Duodenal mucosa (tissue), 2 donors: ENCODE data around the gene LSM14A.
"Not testable (repeated sequence)": the region's sequence is repeated elsewhere in the genome, so short reads cannot be mapped to it uniquely, and the experiment has no call there.

ENCODE experiments used
- H3K27ac ChIP-seq: one replicate; pipeline ENCODE4 v1.7.0; 2013; ENCODE audit warnings: low read depth, low read length
- H3K27me3 ChIP-seq, 2 donors: one replicate each; pipeline ENCODE4 v1.7.0; 2013; ENCODE audit warnings: low read length in 2 of 2, control low read depth in 1 of 2; ENCODE audit not compliant: insufficient read depth in 2 of 2, control insufficient read depth in 1 of 2
- H3K36me3 ChIP-seq, 2 donors: one replicate each; pipeline ENCODE4 v1.7.0; 2013; ENCODE audit warnings: low read length in 2 of 2, control low read depth in 1 of 2; ENCODE audit not compliant: insufficient read depth in 2 of 2, control insufficient read depth in 1 of 2
- H3K4me1 ChIP-seq, 2 donors: one replicate each; pipeline ENCODE4 v1.7.0; 2013; ENCODE audit warnings: low read length in 2 of 2, control low read depth in 1 of 2; ENCODE audit not compliant: insufficient read depth in 2 of 2, control insufficient read depth in 1 of 2
- H3K4me3 ChIP-seq, 2 donors: one replicate each; pipeline ENCODE4 v1.7.0; 2013; ENCODE audit warnings: low read length in 2 of 2, low read depth in 1 of 2
- H3K9ac ChIP-seq, 2 donors: one replicate each; pipeline ENCODE4 v1.7.0; 2013; ENCODE audit warnings: low read length in 2 of 2, low read depth in 1 of 2
- H3K9me3 ChIP-seq, 2 donors: one replicate each; pipeline ENCODE4 v1.7.0; 2013; ENCODE audit warnings: low read length in 2 of 2, control low read depth in 1 of 2; ENCODE audit not compliant: control insufficient read depth in 1 of 2

Gene LSM14A

DNA sequence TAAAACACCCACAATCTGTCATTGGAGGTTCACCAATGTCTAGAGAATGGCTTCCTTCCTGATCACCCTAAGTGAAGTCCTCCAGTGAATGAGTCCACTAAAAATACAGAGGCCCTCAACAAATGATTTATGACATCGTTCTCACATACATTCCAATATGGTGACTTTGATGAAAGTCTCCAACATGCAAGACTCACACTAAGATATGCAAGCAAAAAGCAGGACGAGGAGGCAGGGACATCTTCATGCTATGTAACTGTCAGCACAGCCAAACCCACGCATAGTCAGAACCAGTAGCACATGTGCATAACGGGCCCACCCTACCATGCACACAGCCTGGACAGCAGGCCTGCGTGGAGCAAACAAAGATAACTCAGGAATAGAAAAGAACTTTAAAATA is 16.6 kb upstream of the LSM14A start:
- Histone ChIP-seq H3K27me3 (no peaks in the 10 kb centered on the region), H3K27ac (no peak overlapping the region), H3K4me1 (no peaks in the 10 kb centered on the region)

DNA sequence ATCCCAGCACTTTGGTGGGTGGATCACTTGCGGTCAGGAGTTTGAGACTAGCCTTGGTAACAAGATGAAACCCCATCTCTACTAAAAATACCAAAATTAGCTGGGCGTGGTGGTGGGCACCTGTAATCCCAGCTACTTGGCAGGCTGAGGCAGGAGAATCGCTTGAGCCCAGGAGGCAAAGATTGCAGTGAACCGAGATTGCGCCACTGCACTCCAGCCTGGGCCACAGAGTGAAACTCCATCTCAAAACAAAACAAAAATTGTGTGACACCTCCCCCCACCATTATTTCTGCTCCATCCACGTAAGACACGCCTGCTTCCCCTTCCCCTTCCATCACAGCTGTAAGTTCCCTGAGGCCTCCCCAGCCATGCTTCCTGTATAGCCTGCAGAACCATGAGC is 13.3 kb upstream of the LSM14A start:
- H3K4me3 ChIP-seq, H3K4me1 ChIP-seq, H3K27ac ChIP-seq, H3K36me3 ChIP-seq, H3K27me3 ChIP-seq, H3K9ac ChIP-seq, H3K9me3 ChIP-seq: not testable (repeated sequence)

More for the DNA sequence above, 16.6 kb upstream of the LSM14A start:
- H3K4me3 ChIP-seq, result no peak overlapping the region
- no peaks in the 10 kb centered on the region for H3K9me3 ChIP-seq
- H3K36me3 ChIP-seq, result no peaks in the 10 kb centered on the region
- H3K9ac ChIP-seq, result no peak overlapping the region

DNA sequence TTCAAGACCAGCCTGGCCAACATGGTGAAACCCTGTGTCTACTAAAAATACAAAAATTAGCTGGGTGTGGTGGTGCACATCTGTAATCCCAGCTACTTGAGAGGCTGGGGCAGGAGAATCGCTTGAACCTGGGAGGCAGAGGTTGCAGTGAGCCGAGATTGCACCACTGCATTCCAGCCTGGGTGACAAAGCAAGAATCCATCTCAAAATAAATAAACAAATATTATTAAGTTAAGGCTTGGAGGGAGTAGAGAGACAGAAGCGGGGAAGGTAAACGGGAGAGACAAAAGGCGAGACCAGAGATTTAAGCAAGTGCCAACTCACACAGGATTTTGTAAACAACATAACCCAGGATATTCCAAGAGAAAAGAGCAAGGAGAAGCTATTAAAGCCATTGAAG is 12.8 kb upstream of the LSM14A start:
- H3K27me3 ChIP-seq, H3K27ac ChIP-seq, H3K9me3 ChIP-seq, H3K36me3 ChIP-seq, H3K4me3 ChIP-seq, H3K4me1 ChIP-seq, H3K9ac ChIP-seq: not testable (repeated sequence)

DNA sequence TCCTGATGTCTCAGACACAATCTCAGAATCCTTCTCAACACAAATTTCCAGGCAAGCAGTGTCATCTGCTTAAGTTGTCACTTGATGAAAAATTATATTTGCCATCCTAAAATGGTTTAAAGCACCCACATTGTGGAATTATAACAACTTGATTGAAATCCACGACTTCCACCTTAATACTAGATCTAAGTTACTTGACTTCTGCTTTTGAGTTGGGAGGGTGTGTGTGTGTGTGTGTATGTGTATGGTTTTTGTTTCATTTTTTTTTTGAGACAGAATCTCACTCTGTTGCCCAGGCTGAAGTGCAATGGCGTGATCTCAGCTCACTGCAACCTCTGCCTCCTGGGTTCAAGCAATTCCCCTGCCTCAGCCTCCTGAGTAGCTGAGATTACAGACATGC is 10.4 kb upstream of the LSM14A start:
- H3K27me3 ChIP-seq, H3K27ac ChIP-seq, H3K36me3 ChIP-seq, H3K9ac ChIP-seq, H3K4me1 ChIP-seq, H3K4me3 ChIP-seq, H3K9me3 ChIP-seq: not testable (repeated sequence)

DNA sequence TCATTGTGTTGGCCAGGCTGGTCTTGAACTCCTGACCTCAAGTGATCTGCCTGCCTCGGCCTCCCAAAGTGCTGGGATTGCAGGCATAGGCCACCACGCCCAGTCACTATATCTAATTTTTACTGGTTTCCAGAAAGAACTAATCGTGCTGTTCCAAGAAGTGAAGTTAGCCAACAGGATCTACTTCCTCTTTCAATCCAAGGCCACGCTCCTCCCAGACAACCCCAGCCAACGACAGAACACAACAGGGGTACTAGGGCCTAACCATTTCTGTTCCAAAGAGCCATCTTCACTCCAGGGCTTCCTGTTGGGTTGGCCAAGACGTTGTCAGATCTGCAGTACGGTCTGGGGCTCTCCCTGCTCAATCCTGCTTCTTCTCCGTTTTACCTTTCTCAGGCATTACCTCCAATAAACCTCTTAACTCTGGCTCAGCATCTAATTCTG is 7.0 kb upstream of the LSM14A start:
- no peak overlapping the region for H3K4me3 ChIP-seq
- no peaks in the 10 kb centered on the region for H3K36me3 ChIP-seq
- no peaks in the 10 kb centered on the region for H3K4me1 ChIP-seq
- no peak overlapping the region for H3K27ac ChIP-seq
- no peaks in the 10 kb centered on the region for H3K9me3 ChIP-seq
- no peaks in the 10 kb centered on the region for H3K27me3 ChIP-seq
- H3K9ac ChIP-seq, result no peak overlapping the region

DNA sequence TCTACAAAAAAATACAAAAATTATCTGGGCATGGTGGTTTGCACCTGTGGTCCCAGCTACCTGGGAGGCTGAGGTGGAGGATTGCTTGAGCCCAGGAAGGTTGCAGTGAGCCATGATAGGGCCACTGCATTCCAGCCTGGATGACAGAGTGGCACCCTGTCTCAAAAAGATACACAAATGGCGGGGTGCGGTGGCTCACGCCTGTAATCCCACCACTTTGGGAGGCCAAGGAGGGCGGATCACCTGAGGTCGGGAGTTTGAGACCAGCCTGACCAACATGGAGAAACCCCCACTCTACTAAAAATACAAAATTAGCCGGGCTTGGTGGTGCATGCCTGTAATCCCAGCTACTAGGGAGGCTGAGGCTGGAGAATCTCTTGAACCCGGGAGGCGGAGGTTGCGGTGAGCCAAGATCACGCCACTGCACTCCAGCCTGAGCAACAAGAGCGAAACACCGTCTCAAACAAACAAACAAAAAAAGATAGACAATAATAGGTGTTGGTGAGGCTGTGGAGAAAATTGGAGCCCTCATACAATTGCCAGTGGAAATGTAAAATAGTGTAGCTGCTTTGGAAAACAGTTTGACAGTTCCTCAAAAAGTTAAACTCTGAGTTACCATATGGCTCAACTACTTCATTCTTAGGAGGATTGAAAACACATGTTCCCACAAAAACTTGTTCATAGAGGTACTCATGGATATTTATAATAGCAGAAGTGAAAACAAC is 2.7 kb upstream of the LSM14A start:
- H3K27me3 ChIP-seq, H3K9me3 ChIP-seq, H3K4me3 ChIP-seq, H3K27ac ChIP-seq, H3K9ac ChIP-seq, H3K36me3 ChIP-seq: not testable (repeated sequence)
- H3K4me1 ChIP-seq, result peaks cover 4 to 19% of the 10 kb centered on the region in 2 donors

DNA sequence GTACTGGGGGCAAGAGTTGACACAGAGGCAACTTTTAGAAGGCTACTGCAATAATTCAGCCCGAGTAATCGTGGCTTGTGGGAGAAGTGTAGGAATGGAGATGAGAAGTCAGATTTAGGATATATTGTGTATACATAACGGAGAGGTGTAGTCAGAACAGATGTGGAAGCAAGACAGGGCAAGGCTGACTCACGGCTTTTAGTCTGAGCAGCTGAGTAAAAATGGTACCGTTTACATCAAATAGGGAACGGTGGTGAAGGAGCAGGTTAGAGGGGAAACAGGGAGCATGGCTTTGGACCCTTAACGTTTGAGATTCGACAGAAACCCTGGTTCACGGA is 796 bp upstream of the LSM14A start:
- peak overlapping the region; percentile 86 to 89 for H3K4me3 ChIP-seq
- H3K4me1 ChIP-seq, result peaks cover 7 to 30% of the 10 kb centered on the region in 2 donors
- H3K27me3 ChIP-seq, result no peaks in the 10 kb centered on the region
- no peaks in the 10 kb centered on the region for H3K36me3 ChIP-seq
- H3K9ac ChIP-seq, result peak overlapping the region; percentile 92 to 95
- H3K27ac ChIP-seq, result peak overlapping the region; percentile 94
- no peaks in the 10 kb centered on the region for H3K9me3 ChIP-seq

DNA sequence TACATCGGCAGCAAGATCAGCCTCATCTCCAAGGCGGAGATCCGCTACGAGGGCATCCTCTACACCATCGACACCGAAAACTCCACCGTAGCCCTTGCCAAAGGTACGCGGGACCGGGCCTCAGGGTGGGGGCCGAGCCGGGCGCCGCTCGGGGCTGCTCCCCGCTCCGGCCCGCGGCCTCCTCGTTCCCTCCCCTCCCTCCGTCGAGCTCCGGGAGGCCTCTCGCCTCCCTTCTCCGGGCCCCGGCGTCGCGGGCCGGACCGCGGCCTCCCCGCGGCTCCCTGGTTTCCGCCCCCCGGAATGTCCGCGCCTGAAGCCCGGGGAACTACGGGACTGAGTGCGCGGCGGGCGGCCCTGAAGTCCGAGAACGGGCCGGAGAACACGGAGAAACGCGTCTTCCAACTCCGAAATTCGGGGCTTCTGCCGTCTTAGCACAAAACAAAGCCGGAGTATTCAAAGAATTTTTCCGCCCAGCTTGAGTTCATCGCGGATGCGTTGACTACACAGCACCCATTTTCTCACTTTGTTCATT is 423 bp downstream of the LSM14A start:
- Histone ChIP-seq H3K27me3 (no peaks in the 10 kb centered on the region), H3K4me1 (peaks cover 14 to 37% of the 10 kb centered on the region in 2 donors), H3K4me3 (peak overlapping the region; percentile 89 to 95), H3K9me3 (no peaks in the 10 kb centered on the region), H3K9ac (peak overlapping the region; percentile 78 to 94), H3K27ac (peak overlapping the region; percentile 96), H3K36me3 (no peaks in the 10 kb centered on the region)

DNA sequence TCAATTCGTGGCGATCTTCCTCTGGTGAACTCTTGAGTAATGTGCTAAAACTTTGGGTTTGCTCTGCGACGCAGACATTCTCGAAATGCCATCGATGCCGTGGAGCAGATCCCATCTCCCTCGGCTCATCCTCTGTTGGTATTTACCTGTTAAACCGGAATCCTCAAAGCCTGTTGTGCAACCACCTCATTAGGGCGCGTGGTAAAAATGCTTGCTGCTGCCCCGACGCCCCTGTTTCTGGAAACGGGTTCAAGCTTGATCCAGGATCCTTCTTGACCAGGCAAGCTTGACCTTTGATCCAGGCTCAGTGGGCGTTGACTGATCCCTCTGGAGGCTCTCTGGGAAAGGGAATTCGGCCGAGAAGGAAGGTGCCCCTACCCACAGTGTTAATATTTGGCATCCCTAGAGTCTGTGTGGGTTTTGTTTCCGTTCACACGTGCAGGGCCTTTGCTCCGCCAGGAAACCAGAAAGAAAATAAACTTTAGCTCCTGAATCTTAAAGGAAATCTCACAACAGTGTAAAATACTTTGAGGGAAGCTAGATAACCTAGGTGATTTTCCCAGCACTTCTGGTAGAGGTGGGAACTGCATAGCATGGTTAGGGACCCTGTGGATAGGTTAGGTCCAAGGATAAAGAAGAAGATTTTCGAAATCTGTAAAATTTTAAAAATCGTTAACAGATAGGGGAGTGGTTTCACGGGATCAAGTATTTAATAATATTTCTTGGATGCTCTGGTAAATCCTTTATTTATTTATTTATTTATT is 1.1 kb downstream of the LSM14A start:
- Histone ChIP-seq H3K4me1 (peaks cover 17 to 44% of the 10 kb centered on the region in 2 donors), H3K9me3 (no peaks in the 10 kb centered on the region), H3K27me3 (no peaks in the 10 kb centered on the region), H3K36me3 (no peaks in the 10 kb centered on the region), H3K4me3 (peak overlapping the region; percentile 89 to 95), H3K9ac (peak overlapping the region; percentile 78 to 94), H3K27ac (peak overlapping the region; percentile 96)

DNA sequence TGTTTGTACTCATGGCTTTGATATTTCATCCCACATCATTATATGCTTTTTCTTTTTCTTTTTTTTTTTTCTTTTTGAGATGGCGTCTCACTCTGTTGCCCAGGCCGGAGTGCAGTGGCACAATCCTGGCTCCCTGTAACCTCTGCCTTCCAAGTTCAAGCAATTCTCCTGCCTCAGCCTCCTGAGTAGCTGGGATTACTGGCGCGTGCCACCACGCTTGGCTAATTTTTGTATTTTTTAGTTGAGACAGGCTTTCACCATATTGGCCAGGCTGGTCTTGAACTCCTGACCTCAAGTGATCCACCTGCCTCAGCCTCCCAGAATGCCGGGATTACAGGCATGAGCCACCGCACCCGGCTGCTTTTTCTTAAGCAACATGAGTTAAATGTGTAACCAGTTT is 2.9 kb downstream of the LSM14A start:
- not testable (repeated sequence) for H3K27ac ChIP-seq, H3K4me3 ChIP-seq, H3K9ac ChIP-seq, H3K36me3 ChIP-seq, H3K9me3 ChIP-seq, H3K27me3 ChIP-seq
- H3K4me1 ChIP-seq, result peaks cover 29 to 58% of the 10 kb centered on the region in 2 donors
